GM19467 (cell line): ENCODE data around the gene EFCAB12.

Source experiments
- ATAC-seq: cut with Tn5 transposase; IDR thresholded peaks from one replicate; pipeline ENCODE4 v1.9.1; 2021; ENCODE audit warnings: mild to moderate bottlenecking, moderate library complexity; ENCODE audit not compliant: unreplicated experiment

Gene EFCAB12

GRCh38 chr3:129446926-129447325, 18.5 kb upstream of the EFCAB12 start:
- ATAC-seq, result no peak

- no peak for ATAC-seq
Measured at GRCh38 chr3:129445471-129445870, 17.0 kb upstream of the EFCAB12 start.

- no peak for ATAC-seq
Measured at GRCh38 chr3:129442947-129443346, 14.5 kb upstream of the EFCAB12 start.

GRCh38 chr3:129442486-129442885, 14.1 kb upstream of the EFCAB12 start:
- ATAC-seq, result no peak

GRCh38 chr3:129441782-129442181, 13.3 kb upstream of the EFCAB12 start:
- ATAC-seq, result no peak

GRCh38 chr3:129441215-129441614, 12.8 kb upstream of the EFCAB12 start:
- ATAC-seq, result no peak

GRCh38 chr3:129440618-129441190, 12.3 kb upstream of the EFCAB12 start:
- no peak for ATAC-seq

- ATAC-seq, result peak; percentile 84
Measured at GRCh38 chr3:129439817-129440617, 11.6 kb upstream of the EFCAB12 start, which contains the start of the genes IFT122 and MBD4. TSS of gene IFT122 (plus strand) at chr3:129440224. CDS start at chr3:129440331, 107 bp downstream. TSS of gene MBD4 (minus strand) at chr3:129439948. CDS start at chr3:129439833, 115 bp downstream.

- peak; percentile 15 for ATAC-seq
Measured at GRCh38 chr3:129439226-129439816, 10.9 kb upstream of the EFCAB12 start.

- no peak for ATAC-seq
Measured at GRCh38 chr3:129435367-129435766, 6.9 kb upstream of the EFCAB12 start.

GRCh38 chr3:129434140-129434539, 5.7 kb upstream of the EFCAB12 start:
- ATAC-seq, result no peak

GRCh38 chr3:129433565-129433964, 5.1 kb upstream of the EFCAB12 start:
- no peak for ATAC-seq

- no peak for ATAC-seq
Measured at GRCh38 chr3:129432671-129433070, 4.2 kb upstream of the EFCAB12 start.

- ATAC-seq, result no peak
Measured at GRCh38 chr3:129432036-129432435, 3.6 kb upstream of the EFCAB12 start.

- no peak for ATAC-seq
Measured at GRCh38 chr3:129429602-129430001, 1.2 kb upstream of the EFCAB12 start.

- ATAC-seq, result no peak
Measured at GRCh38 chr3:129429080-129429451, 630 bp upstream of the EFCAB12 start.

- ATAC-seq, result no peak
Measured at GRCh38 chr3:129428007-129428375, 445 bp downstream of the EFCAB12 start.

GRCh38 chr3:129425619-129426018, 2.8 kb downstream of the EFCAB12 start:
- no peak for ATAC-seq

- no peak for ATAC-seq
Measured at GRCh38 chr3:129425213-129425612, 3.2 kb downstream of the EFCAB12 start.

GRCh38 chr3:129424185-129424841, 4.1 kb downstream of the EFCAB12 start:
- ATAC-seq, result no peak

GRCh38 chr3:129422897-129423296, 5.5 kb downstream of the EFCAB12 start:
- no peak for ATAC-seq
